ENCODE data around the gene FGF2.

FGF2 gene

DNA sequence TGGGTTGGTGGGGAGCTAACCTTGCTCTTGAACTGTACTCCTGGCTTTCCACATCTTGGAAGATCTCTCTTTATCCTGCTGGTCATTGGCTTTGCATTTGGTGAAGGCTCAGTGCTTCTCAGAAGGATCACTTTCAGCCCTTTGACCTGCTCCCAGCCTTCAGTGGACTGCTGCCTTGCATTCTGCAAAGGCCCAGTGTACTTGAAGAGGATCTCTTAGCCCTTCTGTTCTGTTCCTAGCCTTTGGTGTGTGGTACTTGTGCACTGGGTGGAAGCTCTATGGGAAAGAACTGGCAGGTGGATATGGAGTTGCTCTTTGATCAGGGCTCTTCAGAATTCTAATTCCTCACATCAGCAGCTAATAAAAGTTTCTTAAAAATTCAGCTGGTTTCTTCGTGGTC lies 46.5 kb downstream of the FGF2 start:
- POLR2A ChIA-PET = no interaction called here
- Histone ChIP-seq H3K4me1 (ENCODE audit: control insufficient read depth, insufficient read depth, low read length) (no peaks in the 10 kb centered on the region), H3K27ac (ENCODE audit: extremely low read depth, low read depth, low read length) (no peak overlapping the region), H3K9me3 (ENCODE audit: control insufficient read depth, insufficient read depth, low read depth, low read length) (no peaks in the 10 kb centered on the region), H3K4me3 (ENCODE audit: low read depth, low read length) (no peak overlapping the region), H3K36me3 (ENCODE audit: control insufficient read depth in 2 of 2, insufficient read depth in 1 of 2, low read length in 2 of 2) (peaks cover 0 to 4% of the 10 kb centered on the region in 2 experiments; a peak in 1 of 3 replicates)
- TF ChIP-seq ZNF274 (IDR thresholded peaks at IDR 0.05; ENCODE audit: low read length) = no peak
- no peak for TF ChIP-seq ZNF274 (tag by site-specific recombination; IDR thresholded peaks at IDR 0.05; ENCODE audit: borderline replicate concordance)
- no peak for TF ChIP-seq ZNF366 (tag by site-specific recombination; conservative IDR thresholded peaks at IDR 0.05)
- TF ChIP-seq ZBTB48 (tag by site-specific recombination; IDR thresholded peaks at IDR 0.05) = no peak
- no peak for TF ChIP-seq ZXDB (tag by site-specific recombination; IDR thresholded peaks at IDR 0.05)
- TF ChIP-seq SP7 (tag by site-specific recombination; IDR thresholded peaks at IDR 0.05) = no peak
- TF ChIP-seq ZNF133 (tag by site-specific recombination; IDR thresholded peaks at IDR 0.05) = no peak
- TF ChIP-seq ZBTB20 (tag by site-specific recombination; IDR thresholded peaks at IDR 0.05) = no peak
- no peak for TF ChIP-seq ZNF350 (tag by site-specific recombination; IDR thresholded peaks at IDR 0.05)
- TF ChIP-seq ZEB2 (tag by site-specific recombination; IDR thresholded peaks at IDR 0.05) = no peak
- TF ChIP-seq, protein P1, sequence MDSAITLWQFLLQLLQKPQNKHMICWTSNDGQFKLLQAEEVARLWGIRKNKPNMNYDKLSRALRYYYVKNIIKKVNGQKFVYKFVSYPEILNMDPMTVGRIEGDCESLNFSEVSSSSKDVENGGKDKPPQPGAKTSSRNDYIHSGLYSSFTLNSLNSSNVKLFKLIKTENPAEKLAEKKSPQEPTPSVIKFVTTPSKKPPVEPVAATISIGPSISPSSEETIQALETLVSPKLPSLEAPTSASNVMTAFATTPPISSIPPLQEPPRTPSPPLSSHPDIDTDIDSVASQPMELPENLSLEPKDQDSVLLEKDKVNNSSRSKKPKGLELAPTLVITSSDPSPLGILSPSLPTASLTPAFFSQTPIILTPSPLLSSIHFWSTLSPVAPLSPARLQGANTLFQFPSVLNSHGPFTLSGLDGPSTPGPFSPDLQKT (IDR thresholded peaks at IDR 0.05; ENCODE audit: borderline replicate concordance, low read depth, low read length) = no peak
- TF ChIP-seq ZSCAN16 (tag by site-specific recombination; IDR thresholded peaks at IDR 0.05) = no peak
- no peak for TF ChIP-seq SP3 (tag by site-specific recombination; IDR thresholded peaks at IDR 0.05)
- CTCF ChIA-PET = no interaction called here

DNA sequence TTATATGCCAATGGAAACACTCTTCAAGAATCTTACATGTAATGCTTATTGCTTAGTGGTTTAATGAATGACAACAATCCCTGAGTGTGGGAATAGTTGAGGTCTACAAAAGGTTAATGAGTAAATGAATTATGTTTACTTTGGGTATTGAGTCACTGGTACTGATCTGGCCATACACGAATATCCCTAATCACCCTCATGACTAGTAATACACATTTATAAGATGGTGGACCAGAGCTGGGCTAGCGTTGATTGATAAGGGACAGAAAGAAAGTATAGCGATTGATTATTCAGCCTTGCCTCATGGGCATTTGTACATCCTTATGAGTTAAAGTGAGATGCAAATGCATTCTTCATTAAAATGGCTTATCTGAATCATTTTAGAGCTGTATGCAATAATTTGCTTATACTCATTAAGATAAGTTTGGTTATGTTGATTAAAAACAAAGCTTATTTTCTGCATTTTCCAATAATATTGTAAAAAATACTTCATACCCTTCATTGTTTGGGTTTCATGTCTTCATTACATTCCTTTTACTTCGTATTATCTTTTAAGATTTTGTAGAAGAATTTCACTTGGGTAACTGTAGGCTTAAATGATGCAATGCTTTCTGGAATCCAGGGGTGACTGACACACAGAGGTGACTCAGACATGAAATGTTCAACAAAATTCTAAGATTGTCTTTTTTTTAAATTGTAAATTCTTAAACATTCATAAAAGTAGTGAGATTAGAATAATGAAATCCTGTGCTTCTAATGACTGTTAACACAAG lies 47.4 kb downstream of the FGF2 start:
- H3K4me1 ChIP-seq (ENCODE audit: control insufficient read depth, insufficient read depth, low read length) = no peaks in the 10 kb centered on the region
- CTCF ChIA-PET = interaction anchor here (0.6 kb wide), 1 partner anchor 56 kb away, joined by 3 read pairs; no protein-coding TSS in a partner anchor
- H3K4me3 ChIP-seq (ENCODE audit: low read depth, low read length) = no peak overlapping the region
- no peak overlapping the region for H3K27ac ChIP-seq (ENCODE audit: extremely low read depth, low read depth, low read length)
- peaks cover 0 to 10% of the 10 kb centered on the region in 2 experiments; a peak in 1 of 3 replicates for H3K36me3 ChIP-seq (ENCODE audit: control insufficient read depth in 2 of 2, insufficient read depth in 1 of 2, low read length in 2 of 2)
- no peak for TF ChIP-seq ZNF19 (tag by site-specific recombination; IDR thresholded peaks at IDR 0.05; ENCODE audit: low read depth)
- H3K9me3 ChIP-seq (ENCODE audit: control insufficient read depth, insufficient read depth, low read depth, low read length) = no peaks in the 10 kb centered on the region
- POLR2A ChIA-PET = no interaction called here

DNA sequence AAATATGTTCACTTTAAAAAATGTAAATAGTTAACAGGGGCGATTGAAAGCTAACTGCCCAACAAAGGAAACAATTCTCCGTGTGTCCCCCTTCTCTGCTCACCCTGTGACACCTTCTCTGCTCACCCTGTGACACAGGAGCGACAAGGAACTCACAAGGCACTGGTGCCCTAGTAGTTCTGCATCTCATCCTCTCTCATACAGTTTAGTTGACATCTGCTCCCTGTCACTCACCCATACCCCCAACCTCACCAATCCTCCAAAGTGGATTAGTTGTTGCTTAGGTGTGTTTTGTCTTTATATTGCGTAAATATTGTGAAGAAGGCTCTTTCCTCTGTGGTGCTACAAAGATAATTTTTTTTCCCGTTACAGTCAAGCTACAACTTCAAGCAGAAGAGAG lies 49.3 kb downstream of the FGF2 start:
- CTCF ChIA-PET = interaction anchor here (0.6 kb wide), 1 partner anchor 43 kb away, joined by 4 read pairs; no protein-coding TSS in a partner anchor
- H3K27ac ChIP-seq (ENCODE audit: extremely low read depth, low read depth, low read length) = no peak overlapping the region
- POLR2A ChIA-PET = no interaction called here
- TF ChIP-seq, protein P2, sequence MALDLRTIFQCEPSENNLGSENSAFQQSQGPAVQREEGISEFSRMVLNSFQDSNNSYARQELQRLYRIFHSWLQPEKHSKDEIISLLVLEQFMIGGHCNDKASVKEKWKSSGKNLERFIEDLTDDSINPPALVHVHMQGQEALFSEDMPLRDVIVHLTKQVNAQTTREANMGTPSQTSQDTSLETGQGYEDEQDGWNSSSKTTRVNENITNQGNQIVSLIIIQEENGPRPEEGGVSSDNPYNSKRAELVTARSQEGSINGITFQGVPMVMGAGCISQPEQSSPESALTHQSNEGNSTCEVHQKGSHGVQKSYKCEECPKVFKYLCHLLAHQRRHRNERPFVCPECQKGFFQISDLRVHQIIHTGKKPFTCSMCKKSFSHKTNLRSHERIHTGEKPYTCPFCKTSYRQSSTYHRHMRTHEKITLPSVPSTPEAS (tag by site-specific recombination; IDR thresholded peaks at IDR 0.05) = no peak
- no peak for TF ChIP-seq ZNF114 (tag by site-specific recombination; IDR thresholded peaks at IDR 0.05)
- TF ChIP-seq ZNF214 (tag by site-specific recombination; IDR thresholded peaks at IDR 0.05; ENCODE audit: borderline replicate concordance) = no peak
- no peak for TF ChIP-seq ZNF585B (tag by site-specific recombination; IDR thresholded peaks at IDR 0.05)
- TF ChIP-seq ZNF501 (tag by site-specific recombination; IDR thresholded peaks at IDR 0.05) = no peak
- TF ChIP-seq, protein P3, sequence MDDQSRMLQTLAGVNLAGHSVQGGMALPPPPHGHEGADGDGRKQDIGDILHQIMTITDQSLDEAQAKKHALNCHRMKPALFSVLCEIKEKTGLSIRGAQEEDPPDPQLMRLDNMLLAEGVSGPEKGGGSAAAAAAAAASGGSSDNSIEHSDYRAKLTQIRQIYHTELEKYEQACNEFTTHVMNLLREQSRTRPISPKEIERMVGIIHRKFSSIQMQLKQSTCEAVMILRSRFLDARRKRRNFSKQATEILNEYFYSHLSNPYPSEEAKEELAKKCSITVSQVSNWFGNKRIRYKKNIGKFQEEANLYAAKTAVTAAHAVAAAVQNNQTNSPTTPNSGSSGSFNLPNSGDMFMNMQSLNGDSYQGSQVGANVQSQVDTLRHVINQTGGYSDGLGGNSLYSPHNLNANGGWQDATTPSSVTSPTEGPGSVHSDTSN (CRISPR knock-in tag; IDR thresholded peaks at IDR 0.05) = no peak
- TF ChIP-seq ZNF341 (tag by site-specific recombination; IDR thresholded peaks at IDR 0.05; ENCODE audit: low read depth) = no peak
- no peak for TF ChIP-seq ZEB2 (tag by site-specific recombination; IDR thresholded peaks at IDR 0.05)
- TF ChIP-seq ZNF350 (tag by site-specific recombination; IDR thresholded peaks at IDR 0.05) = no peak
- TF ChIP-seq, protein P4, sequence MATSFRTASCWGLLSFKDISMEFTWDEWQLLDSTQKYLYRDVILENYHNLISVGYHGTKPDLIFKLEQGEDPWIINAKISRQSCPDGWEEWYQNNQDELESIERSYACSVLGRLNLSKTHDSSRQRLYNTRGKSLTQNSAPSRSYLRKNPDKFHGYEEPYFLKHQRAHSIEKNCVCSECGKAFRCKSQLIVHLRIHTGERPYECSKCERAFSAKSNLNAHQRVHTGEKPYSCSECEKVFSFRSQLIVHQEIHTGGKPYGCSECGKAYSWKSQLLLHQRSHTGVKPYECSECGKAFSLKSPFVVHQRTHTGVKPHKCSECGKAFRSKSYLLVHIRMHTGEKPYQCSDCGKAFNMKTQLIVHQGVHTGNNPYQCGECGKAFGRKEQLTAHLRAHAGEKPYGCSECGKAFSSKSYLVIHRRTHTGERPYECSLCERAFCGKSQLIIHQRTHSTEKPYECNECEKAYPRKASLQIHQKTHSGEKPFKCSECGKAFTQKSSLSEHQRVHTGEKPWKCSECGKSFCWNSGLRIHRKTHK (tag by site-specific recombination; IDR thresholded peaks at IDR 0.05) = no peak
- TF ChIP-seq, protein P5, sequence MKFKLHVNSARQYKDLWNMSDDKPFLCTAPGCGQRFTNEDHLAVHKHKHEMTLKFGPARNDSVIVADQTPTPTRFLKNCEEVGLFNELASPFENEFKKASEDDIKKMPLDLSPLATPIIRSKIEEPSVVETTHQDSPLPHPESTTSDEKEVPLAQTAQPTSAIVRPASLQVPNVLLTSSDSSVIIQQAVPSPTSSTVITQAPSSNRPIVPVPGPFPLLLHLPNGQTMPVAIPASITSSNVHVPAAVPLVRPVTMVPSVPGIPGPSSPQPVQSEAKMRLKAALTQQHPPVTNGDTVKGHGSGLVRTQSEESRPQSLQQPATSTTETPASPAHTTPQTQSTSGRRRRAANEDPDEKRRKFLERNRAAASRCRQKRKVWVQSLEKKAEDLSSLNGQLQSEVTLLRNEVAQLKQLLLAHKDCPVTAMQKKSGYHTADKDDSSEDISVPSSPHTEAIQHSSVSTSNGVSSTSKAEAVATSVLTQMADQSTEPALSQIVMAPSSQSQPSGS (tag by site-specific recombination; IDR thresholded peaks at IDR 0.05; ENCODE audit: low read depth) = no peak

More for the DNA sequence above, 49.3 kb downstream of the FGF2 start:
- Histone ChIP-seq H3K36me3 (ENCODE audit: control insufficient read depth in 2 of 2, insufficient read depth in 1 of 2, low read length in 2 of 2) (peaks cover 0 to 17% of the 10 kb centered on the region in 2 experiments; a peak in 1 of 3 replicates), H3K9me3 (ENCODE audit: control insufficient read depth, insufficient read depth, low read depth, low read length) (no peaks in the 10 kb centered on the region), H3K4me3 (ENCODE audit: low read depth, low read length) (no peak overlapping the region), H3K4me1 (ENCODE audit: control insufficient read depth, insufficient read depth, low read length) (no peaks in the 10 kb centered on the region)

Measured in HEK293 (cell line).